ENCODE results near the gene C20orf144.

DNA sequence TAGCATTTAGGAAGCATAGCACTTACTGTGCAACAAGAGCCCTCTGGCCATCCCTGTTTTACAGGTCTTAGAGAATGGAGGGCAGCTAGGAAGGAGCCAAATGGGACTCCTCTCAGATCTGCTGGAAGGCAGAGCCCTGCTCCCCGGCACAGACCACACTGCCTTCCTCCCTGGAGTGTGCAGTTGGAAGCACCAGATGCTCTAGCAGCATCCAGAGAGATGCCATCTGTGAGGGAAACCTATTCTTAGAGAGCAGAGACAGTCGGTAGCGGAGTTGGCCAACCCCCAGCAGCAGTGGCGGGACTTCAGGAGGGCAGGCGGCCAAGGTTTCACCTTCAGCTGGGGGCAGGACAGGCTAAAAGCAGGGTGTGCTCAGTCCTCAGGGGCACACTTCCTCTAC, 40.7 kb downstream of the C20orf144 start:
- TF ChIP-seq, protein P1, sequence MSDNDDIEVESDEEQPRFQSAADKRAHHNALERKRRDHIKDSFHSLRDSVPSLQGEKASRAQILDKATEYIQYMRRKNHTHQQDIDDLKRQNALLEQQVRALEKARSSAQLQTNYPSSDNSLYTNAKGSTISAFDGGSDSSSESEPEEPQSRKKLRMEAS (IDR thresholded peaks at IDR 0.05), result no peak
- no peak for TF ChIP-seq FOXM1 (IDR thresholded peaks at IDR 0.05; ENCODE audit: borderline replicate concordance, low read depth)
- no peak for TF ChIP-seq EP300 (IDR thresholded peaks at IDR 0.05; ENCODE audit: borderline replicate concordance)
- no peak for TF ChIP-seq NFIC (IDR thresholded peaks at IDR 0.05)
- no peak for TF ChIP-seq TCF12 (IDR thresholded peaks at IDR 0.05; ENCODE audit: low read depth)
- TF ChIP-seq EGR1 (IDR thresholded peaks at IDR 0.05), result no peak
- TF ChIP-seq, protein P2, sequence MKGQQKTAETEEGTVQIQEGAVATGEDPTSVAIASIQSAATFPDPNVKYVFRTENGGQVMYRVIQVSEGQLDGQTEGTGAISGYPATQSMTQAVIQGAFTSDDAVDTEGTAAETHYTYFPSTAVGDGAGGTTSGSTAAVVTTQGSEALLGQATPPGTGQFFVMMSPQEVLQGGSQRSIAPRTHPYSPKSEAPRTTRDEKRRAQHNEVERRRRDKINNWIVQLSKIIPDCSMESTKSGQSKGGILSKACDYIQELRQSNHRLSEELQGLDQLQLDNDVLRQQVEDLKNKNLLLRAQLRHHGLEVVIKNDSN (IDR thresholded peaks at IDR 0.05), result no peak
- TF ChIP-seq TAF1 (IDR thresholded peaks at IDR 0.05; ENCODE audit: low read depth), result no peak
- no peak for TF ChIP-seq CEBPB (IDR thresholded peaks at IDR 0.05)
- TF ChIP-seq TEAD4 (IDR thresholded peaks at IDR 0.05), result no peak
- no peak for TF ChIP-seq YY1 (IDR thresholded peaks at IDR 0.05; ENCODE audit: low read depth)

Measured in Ishikawa (cell line).